GM12872 (cell line): ENCODE data around the gene THSD4.

Source experiments
- TF ChIP-seq, protein P1 (sequence below): IDR thresholded peaks from 3 replicates; pipeline ENCODE4 v1.5.1; 2011; ENCODE audit warnings: low read depth, mild to moderate bottlenecking, low read length, moderate library complexity; ENCODE audit not compliant: insufficient read depth

THSD4 gene

DNA sequence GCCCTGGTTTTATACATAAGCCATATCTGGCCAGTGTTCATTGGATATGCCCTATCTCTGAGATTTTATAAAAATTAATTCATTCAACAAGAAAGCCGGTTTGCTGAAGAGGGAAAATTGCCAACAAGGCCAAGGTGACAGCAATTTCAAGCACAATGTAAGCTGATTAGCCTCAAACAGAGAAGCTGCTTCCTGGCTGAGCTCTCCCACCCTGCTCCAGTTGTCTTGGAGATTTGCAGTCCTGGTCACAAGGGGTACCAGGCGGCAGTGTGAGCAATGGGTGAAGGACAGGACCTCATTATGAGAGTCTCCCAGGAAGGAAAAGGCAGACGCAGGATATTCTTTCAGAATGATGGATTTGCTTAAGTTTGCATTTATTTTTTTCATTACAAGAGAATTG is 5.4 kb upstream of the THSD4 start:
- TF ChIP-seq, protein P1, sequence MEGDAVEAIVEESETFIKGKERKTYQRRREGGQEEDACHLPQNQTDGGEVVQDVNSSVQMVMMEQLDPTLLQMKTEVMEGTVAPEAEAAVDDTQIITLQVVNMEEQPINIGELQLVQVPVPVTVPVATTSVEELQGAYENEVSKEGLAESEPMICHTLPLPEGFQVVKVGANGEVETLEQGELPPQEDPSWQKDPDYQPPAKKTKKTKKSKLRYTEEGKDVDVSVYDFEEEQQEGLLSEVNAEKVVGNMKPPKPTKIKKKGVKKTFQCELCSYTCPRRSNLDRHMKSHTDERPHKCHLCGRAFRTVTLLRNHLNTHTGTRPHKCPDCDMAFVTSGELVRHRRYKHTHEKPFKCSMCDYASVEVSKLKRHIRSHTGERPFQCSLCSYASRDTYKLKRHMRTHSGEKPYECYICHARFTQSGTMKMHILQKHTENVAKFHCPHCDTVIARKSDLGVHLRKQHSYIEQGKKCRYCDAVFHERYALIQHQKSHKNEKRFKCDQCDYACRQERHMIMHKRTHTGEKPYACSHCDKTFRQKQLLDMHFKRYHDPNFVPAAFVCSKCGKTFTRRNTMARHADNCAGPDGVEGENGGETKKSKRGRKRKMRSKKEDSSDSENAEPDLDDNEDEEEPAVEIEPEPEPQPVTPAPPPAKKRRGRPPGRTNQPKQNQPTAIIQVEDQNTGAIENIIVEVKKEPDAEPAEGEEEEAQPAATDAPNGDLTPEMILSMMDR = no peak

GRCh38 chr15:71110405-71111180 is 4.7 kb upstream of the THSD4 start:
- TF ChIP-seq, protein P1 = no peak

GRCh38 chr15:71111181-71111565 is 4.1 kb upstream of the THSD4 start:
- TF ChIP-seq, protein P1 = no peak

GRCh38 chr15:71111950-71112349 is 3.3 kb upstream of the THSD4 start:
- TF ChIP-seq, protein P1 = no peak

DNA sequence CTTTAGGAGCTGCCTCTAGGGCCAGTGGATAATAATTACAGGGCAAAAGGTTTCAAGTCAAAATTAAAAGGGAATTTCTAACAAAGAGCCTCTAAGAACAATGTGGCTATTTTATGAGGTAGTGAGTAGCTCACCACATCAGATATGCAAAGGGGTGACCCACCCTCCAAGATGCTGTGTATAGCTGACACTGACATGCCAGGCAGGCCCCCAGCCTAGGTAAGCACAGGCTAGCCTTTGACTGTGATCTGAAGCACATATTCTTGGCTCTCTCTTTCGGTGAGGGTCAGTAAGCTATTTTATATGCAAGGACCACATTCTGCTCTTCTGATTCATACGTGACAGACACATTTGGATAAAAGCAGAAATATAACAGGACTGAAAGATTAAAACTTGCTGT is 2.8 kb upstream of the THSD4 start:
- TF ChIP-seq, protein P1 = no peak

DNA sequence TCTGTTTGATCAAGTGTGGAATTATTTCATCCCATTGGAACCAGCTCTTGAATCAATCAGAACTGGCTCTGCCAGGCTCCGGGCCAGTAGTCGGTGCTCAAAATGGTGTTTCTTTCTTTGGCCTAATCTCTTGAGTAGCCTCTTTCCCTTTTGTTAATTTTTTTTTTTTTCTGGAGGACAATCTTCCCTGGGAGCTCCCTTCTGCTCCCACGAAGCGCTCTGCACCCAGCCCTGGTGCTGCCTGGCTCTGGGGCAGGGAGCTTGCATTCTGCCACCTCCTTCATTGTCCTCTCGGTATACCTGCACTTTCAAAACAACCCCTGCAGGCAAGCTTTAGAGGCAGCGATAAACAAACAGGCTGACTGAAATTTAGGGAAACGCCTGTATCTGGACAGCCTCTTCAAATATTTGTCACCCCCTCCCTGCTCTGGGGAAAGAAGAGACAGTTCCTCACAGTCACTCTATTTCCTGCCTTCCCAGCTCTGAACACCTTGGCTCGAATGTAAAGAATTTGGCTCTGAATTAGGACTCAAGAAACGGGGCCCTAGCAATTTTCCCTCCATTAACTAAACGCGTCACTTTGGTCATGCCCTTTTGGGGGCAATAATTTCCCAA is 1.1 kb upstream of the THSD4 start:
- TF ChIP-seq, protein P1 = no peak

DNA sequence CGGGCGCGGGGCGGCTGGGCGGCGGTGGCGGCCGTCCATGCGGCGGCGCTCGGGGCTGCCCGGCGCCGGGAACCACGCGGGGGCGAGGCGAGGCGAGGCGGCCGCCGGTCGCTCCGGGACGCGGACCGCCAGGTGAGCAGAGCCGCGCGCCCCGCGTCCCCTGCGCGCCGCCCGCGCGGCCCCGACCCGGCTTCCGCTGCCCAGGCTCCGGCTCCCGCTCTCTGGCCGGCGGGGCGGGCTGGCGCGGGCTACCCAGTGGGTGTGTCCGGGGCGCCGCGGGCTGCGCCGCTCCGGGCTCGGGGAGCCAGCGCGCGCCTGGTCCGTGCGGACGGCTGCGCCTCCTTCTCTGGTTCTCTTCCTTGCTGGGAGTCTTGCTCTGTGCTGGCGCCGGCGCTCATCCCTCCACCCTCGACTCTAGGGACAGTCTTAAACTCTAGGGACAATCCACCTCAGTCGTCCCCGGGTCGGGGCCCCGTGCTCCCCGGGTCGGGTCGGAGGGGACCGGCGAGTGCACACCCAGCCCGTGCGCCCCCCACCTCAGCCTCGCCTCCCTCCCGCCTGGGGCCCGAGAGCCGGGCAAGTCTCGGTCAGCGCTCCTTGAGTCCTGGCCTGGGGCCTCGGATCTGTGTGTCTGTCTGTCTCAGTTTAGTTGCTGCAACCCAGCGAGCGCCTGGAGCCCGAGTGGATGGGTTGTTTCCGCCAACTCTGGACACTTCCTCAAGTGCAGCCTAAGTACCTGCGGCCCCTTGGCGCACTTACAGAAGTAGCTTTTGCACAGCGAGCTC is 488 bp downstream of the THSD4 start:
- TF ChIP-seq, protein P1 = no peak
